Measurements from ENCODE around the gene PRKCSH.

DNA sequence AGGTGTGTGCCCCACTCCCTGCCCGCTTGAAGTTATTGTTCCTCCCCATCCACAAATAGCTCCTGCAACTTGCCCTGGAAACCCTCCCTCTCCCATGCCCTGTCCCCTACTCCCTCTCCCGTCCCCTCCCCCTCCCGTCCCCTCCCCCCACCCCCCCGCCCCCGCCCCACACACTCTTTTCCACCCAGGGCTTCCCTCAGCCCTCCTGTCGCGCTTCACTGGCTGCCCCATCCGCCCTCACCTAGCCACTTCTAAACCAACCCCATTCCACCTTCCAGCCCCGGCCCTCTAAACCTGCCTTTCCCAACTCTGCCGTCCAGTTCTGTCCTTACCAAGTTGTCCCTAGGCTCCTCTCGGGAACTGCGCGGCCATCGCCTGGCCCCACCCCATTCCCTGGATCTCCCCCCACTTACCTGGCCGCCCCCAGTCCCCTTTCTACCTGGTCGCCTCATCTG lies 17.3 kb upstream of the PRKCSH start:
- TF ChIP-seq, protein P1, sequence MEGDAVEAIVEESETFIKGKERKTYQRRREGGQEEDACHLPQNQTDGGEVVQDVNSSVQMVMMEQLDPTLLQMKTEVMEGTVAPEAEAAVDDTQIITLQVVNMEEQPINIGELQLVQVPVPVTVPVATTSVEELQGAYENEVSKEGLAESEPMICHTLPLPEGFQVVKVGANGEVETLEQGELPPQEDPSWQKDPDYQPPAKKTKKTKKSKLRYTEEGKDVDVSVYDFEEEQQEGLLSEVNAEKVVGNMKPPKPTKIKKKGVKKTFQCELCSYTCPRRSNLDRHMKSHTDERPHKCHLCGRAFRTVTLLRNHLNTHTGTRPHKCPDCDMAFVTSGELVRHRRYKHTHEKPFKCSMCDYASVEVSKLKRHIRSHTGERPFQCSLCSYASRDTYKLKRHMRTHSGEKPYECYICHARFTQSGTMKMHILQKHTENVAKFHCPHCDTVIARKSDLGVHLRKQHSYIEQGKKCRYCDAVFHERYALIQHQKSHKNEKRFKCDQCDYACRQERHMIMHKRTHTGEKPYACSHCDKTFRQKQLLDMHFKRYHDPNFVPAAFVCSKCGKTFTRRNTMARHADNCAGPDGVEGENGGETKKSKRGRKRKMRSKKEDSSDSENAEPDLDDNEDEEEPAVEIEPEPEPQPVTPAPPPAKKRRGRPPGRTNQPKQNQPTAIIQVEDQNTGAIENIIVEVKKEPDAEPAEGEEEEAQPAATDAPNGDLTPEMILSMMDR (IDR thresholded peaks at IDR 0.05): no peak
- no peak for TF ChIP-seq POLR2A (IDR thresholded peaks at IDR 0.05)
